Measurements from ENCODE around the gene C12orf60.

- no peak for TF ChIP-seq CTCF (IDR thresholded peaks at IDR 0.05)
- TF ChIP-seq POLR2A (IDR thresholded peaks at IDR 0.05) = no peak
Observed at GRCh38 chr12:14771651-14772137, 31.8 kb upstream of the C12orf60 start.
